Mesodermal cell (in vitro differentiated cells): Measurements from ENCODE around the gene NISCH.

Source experiments
- H3K27ac ChIP-seq: 2 replicates; pipeline ENCODE4 v1.7.0; 2013; ENCODE audit warnings: mild to moderate bottlenecking, low read depth, low read length, moderate library complexity; ENCODE audit not compliant: severe bottlenecking
- H3K36me3 ChIP-seq: 2 replicates; pipeline ENCODE4 v1.7.1; 2013; ENCODE audit warnings: mild to moderate bottlenecking, low read length, moderate library complexity; ENCODE audit not compliant: control insufficient read depth, insufficient read depth
- H3K4me1 ChIP-seq: one replicate; pipeline ENCODE4 v1.7.1; 2013; ENCODE audit warnings: mild to moderate bottlenecking, low read length; ENCODE audit not compliant: insufficient read depth, control insufficient read depth, poor library complexity, severe bottlenecking
- H3K4me3 ChIP-seq: 2 replicates; pipeline ENCODE4 v1.7.0; 2013; ENCODE audit warnings: low read length, control low read depth, mild to moderate bottlenecking; ENCODE audit not compliant: insufficient read depth, poor library complexity, severe bottlenecking; ENCODE audit errors: extremely low read depth
- H3K9me3 ChIP-seq: 2 replicates; pipeline ENCODE4 v1.7.1; 2013; ENCODE audit warnings: mild to moderate bottlenecking, low read length, moderate library complexity; ENCODE audit not compliant: control insufficient read depth
- WGBS, 2 experiments: methylation state at CpG; one replicate each; pipeline ENCODE4 v1.1.5; 2013; ENCODE audit warnings: missing lambda C conversion rate in 2 of 2; ENCODE audit not compliant: insufficient coverage in 2 of 2; 5-methylcytosine and 5-hydroxymethylcytosine counted together

Gene NISCH

DNA sequence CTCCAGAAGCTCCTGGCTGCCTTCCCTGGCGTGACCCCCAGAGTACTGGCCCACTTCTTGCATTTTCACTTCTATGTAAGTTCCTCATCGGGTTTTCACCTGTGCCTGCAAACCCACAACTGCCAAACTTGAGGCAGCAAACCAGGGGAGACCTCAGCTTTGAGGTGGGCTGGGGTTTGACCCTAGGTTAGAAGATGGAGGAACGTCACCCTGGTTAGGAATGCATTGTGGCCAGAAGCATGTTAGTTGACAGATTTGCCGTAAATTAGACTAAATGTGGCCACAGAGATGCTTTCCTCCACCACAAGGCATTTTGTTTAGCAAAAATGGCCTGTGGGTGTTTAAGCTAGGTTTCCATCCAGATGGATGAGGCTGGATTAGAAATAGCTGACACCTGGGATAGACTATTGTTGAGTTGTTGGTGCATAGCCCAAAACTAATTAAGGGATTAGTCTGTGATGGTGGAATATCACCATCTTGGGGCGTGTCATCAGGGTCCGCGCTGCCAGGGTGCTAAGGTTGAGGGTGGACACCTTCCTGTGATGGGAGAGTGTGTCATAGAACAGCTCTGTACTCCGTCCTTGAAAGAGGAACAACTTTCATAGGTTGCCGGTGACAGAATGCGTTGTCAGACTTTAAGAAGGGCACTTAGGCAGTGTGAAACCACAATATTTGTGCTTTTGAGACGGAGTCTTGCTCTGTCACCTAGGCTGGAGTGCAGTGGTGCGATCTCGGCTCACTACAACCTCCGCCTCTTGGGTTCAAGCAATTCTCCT, 3.6 kb downstream of the NISCH start:
- WGBS, 2 experiments = 98 to 99% methylated on average over 11 to 12 of the region's 14 CpGs
- Histone ChIP-seq H3K27ac (no peak overlapping the region), H3K4me1 (peaks cover 4% of the 10 kb centered on the region), H3K36me3 (peaks cover 72% of the 10 kb centered on the region), H3K9me3 (no peaks in the 10 kb centered on the region), H3K4me3 (no peak overlapping the region)

- Histone ChIP-seq H3K4me3 (no peak overlapping the region), H3K36me3 (peaks cover 96% of the 10 kb centered on the region), H3K27ac (no peak overlapping the region), H3K9me3 (no peaks in the 10 kb centered on the region), H3K4me1 (no peaks in the 10 kb centered on the region)
- whole genome bisulfite sequencing, 2 experiments = 95 to 97% methylated on average over 5 of the region's 6 CpGs
Measured at GRCh38 chr3:52461874-52462273, 6.5 kb downstream of the NISCH start.

GRCh38 chr3:52463416-52463815, 8.0 kb downstream of the NISCH start:
- no peak overlapping the region for H3K27ac ChIP-seq
- peaks cover 95% of the 10 kb centered on the region for H3K36me3 ChIP-seq
- 94 to 98% methylated on average over 3 of the region's 5 CpGs for WGBS, 2 experiments
- H3K4me1 ChIP-seq = no peaks in the 10 kb centered on the region
- no peak overlapping the region for H3K4me3 ChIP-seq
- no peaks in the 10 kb centered on the region for H3K9me3 ChIP-seq

- Histone ChIP-seq H3K4me3 (no peak overlapping the region), H3K4me1 (no peaks in the 10 kb centered on the region), H3K27ac (no peak overlapping the region), H3K9me3 (no peaks in the 10 kb centered on the region), H3K36me3 (peaks cover 88% of the 10 kb centered on the region)
- WGBS, 2 experiments = 88 to 96% methylated on average over 7 to 8 of the region's 9 CpGs
Measured at GRCh38 chr3:52468336-52468735, 12.9 kb downstream of the NISCH start.

GRCh38 chr3:52469001-52469400, 13.6 kb downstream of the NISCH start:
- Histone ChIP-seq H3K27ac (no peak overlapping the region), H3K36me3 (peaks cover 89% of the 10 kb centered on the region)
- WGBS, 2 experiments = 100% methylated on average over 3 to 5 of the region's 5 CpGs

GRCh38 chr3:52470920-52471319, 15.5 kb downstream of the NISCH start:
- WGBS, 2 experiments = 93 to 96% methylated on average over 4 of the region's 4 CpGs

More at GRCh38 chr3:52469001-52469400, 13.6 kb downstream of the NISCH start:
- no peaks in the 10 kb centered on the region for H3K9me3 ChIP-seq
- no peaks in the 10 kb centered on the region for H3K4me1 ChIP-seq
- no peak overlapping the region for H3K4me3 ChIP-seq

GRCh38 chr3:52471371-52472238, 16.2 kb downstream of the NISCH start:
- Histone ChIP-seq H3K27ac (no peak overlapping the region), H3K9me3 (no peaks in the 10 kb centered on the region), H3K4me3 (no peak overlapping the region), H3K4me1 (no peaks in the 10 kb centered on the region), H3K36me3 (peaks cover 87% of the 10 kb centered on the region)
- 82 to 87% methylated on average over 21 to 25 of the region's 26 CpGs for WGBS, 2 experiments

More at GRCh38 chr3:52470920-52471319, 15.5 kb downstream of the NISCH start:
- peaks cover 87% of the 10 kb centered on the region for H3K36me3 ChIP-seq
- H3K27ac ChIP-seq = no peak overlapping the region
- no peak overlapping the region for H3K4me3 ChIP-seq
- H3K9me3 ChIP-seq = no peaks in the 10 kb centered on the region
- H3K4me1 ChIP-seq = no peaks in the 10 kb centered on the region

- H3K27ac ChIP-seq = no peak overlapping the region
- no peaks in the 10 kb centered on the region for H3K9me3 ChIP-seq
- no peaks in the 10 kb centered on the region for H3K4me1 ChIP-seq
- 86 to 97% methylated on average over 10 to 14 of the region's 14 CpGs for whole genome bisulfite sequencing, 2 experiments
- peaks cover 89% of the 10 kb centered on the region for H3K36me3 ChIP-seq
- no peak overlapping the region for H3K4me3 ChIP-seq
Measured at GRCh38 chr3:52472239-52473000, 17.0 kb downstream of the NISCH start.

DNA sequence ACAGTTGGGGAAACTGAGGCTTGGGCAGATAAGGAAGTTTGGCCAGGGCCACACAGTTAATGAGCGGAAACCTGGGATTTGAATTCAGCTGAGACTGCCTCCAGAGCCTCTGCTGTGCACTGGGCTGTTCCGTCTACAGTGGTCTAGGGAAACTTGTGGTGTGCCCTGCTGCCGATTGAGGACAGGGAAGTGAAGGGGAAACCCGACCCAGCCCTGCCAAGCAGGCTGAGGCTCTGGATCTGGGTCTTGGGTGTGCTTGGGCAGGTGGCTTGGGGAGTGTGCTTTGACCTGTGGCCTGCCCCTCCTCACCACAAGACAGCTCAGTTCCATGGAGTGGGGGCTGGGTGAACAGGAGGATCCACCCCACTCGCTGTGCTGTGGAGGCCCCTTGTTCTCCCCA, 17.6 kb downstream of the NISCH start:
- 84 to 95% methylated on average over 4 of the region's 5 CpGs for WGBS, 2 experiments
- Histone ChIP-seq H3K27ac (no peak overlapping the region), H3K4me1 (no peaks in the 10 kb centered on the region), H3K4me3 (no peak overlapping the region), H3K36me3 (peaks cover 89% of the 10 kb centered on the region), H3K9me3 (no peaks in the 10 kb centered on the region)

GRCh38 chr3:52477076-52477795, 21.8 kb downstream of the NISCH start:
- Histone ChIP-seq H3K4me3 (no peak overlapping the region), H3K36me3 (peaks cover 98% of the 10 kb centered on the region), H3K9me3 (no peaks in the 10 kb centered on the region), H3K4me1 (no peaks in the 10 kb centered on the region), H3K27ac (no peak overlapping the region)
- WGBS, 2 experiments = 98 to 99% methylated on average over 16 of the region's 16 CpGs
